Esophagus squamous epithelium (tissue), 5 donors: Measurements from ENCODE around the gene C6orf132. TPM values are rescaled to one million over a fixed set of nuclear protein-coding genes. Genes with fewer than 3 reads are reported as not detected.
A peak's percentile ranks its signal among the peaks of the same experiment; 100 is the strongest.

Experiments used
- DNase-seq: peaks from one replicate; lab custom pipeline; 2025; lab: John Stamatoyannopoulos, UW
- H3K27ac ChIP-seq, 4 donors: fragments of 200-600 bp; sonication (generic); one replicate each; pipeline ENCODE4 v1.5.1; 2016 to 2019; ENCODE audit warnings: mild to moderate bottlenecking in 1 of 4
- H3K27me3 ChIP-seq, 4 donors: fragments of 200-600 bp; sonication (generic); 1 replicate in 3 of 4; 2 replicates in 1 of 4; pipeline versions ENCODE4 v1.5.1 to v1.6.0; 2017 to 2021; ENCODE audit warnings: antibody characterized with exemption in 1 of 4
- H3K36me3 ChIP-seq, 3 donors: fragments of 200-600 bp; sonication (generic); one replicate each; pipeline ENCODE4 v1.5.1; 2016 to 2019
- H3K4me1 ChIP-seq, 3 donors: fragments of 200-600 bp; sonication (generic); one replicate each; pipeline ENCODE4 v1.5.1; 2017 to 2019
- H3K4me3 ChIP-seq, 4 donors: fragments of 200-600 bp; sonication (generic); 1 replicate in 3 of 4; 2 replicates in 1 of 4; pipeline ENCODE4 v1.5.1; 2016 to 2019; ENCODE audit warnings: mild to moderate bottlenecking in 2 of 4, moderate library complexity in 1 of 4
- H3K9me3 ChIP-seq, 3 donors: fragments of 200-600 bp; sonication (generic); one replicate each; pipeline ENCODE4 v1.5.1; 2016 to 2019
- CTCF ChIP-seq, 6 experiments: fragments of 450-650 bp in 4 of 6; fragments of 200-600 bp in 2 of 6; sonication (generic) in 2 of 6; IDR thresholded peaks; one replicate each; pipeline ENCODE4 v1.5.1; 2016 to 2019; ENCODE audit warnings: antibody characterized with exemption in 6 of 6, mild to moderate bottlenecking in 4 of 6, moderate library complexity in 4 of 6
- POLR2A ChIP-seq, 4 donors: fragments of 450-650 bp; IDR thresholded peaks; one replicate each; pipeline ENCODE4 v1.6.1; 2017; ENCODE audit warnings: antibody characterized with exemption in 4 of 4, mild to moderate bottlenecking in 4 of 4, moderate library complexity in 3 of 4
- WGBS, 2 donors: methylation state at CpG; one replicate each; pipeline ENCODE4 v1.1.5; 2018; 5-methylcytosine and 5-hydroxymethylcytosine counted together
- intact Hi-C: fragments of 100-400 bp; cut with DNase I; formaldehyde crosslinking; loops from one replicate; pipeline ENCODE4 v1.15.0; 2022
- total RNA-seq, 4 donors: library from RNA; depleted of rRNA; stranded (reverse); fragments of >200 nt; gene quantifications; one replicate each; pipeline ENCODE4 v1.1.0, GENCODE V29; 2016
- donor health status: DM: yes; HTN: yes; CAD: no.

The C6orf132 gene
- total RNA-seq, 4 donors from 2014 or later, result 87.8 to 254 (median 142) TPM

- H3K27ac ChIP-seq, result peak overlapping the region; percentile 28 to 65 (median 54)
- WGBS, 2 donors, result 32 to 42% methylated on average over 5 of the region's 5 CpGs
- peaks cover 8 to 54% (median 18%) of the 10 kb centered on the region in 3 donors for H3K4me1 ChIP-seq
- H3K36me3 ChIP-seq, result peaks cover 0 to 33% (median 4%) of the 10 kb centered on the region in 3 donors
- no peak overlapping the region for H3K4me3 ChIP-seq
- intact Hi-C loops, result no loop called here
- H3K27me3 ChIP-seq, result no peaks in the 10 kb centered on the region
- DNase-seq, result no peak
- no peaks in the 10 kb centered on the region for H3K9me3 ChIP-seq
- TF ChIP-seq POLR2A (IDR thresholded peaks at IDR 0.05), result no peak
- TF ChIP-seq CTCF (IDR thresholded peaks at IDR 0.05), result no peak
Measured at GRCh38 chr6:42113936-42114636, 28.3 kb downstream of the C6orf132 start.

GRCh38 chr6:42112351-42112750 is 30.1 kb downstream of the C6orf132 start:
- Histone ChIP-seq H3K27me3 (no peaks in the 10 kb centered on the region), H3K4me3 (no peak overlapping the region), H3K9me3 (no peaks in the 10 kb centered on the region), H3K4me1 (peaks cover 0 to 40% (median 6%) of the 10 kb centered on the region in 3 donors), H3K27ac (no peak overlapping the region), H3K36me3 (peaks cover 0 to 50% (median 7%) of the 10 kb centered on the region in 3 donors)
- WGBS, 2 donors, result 83 to 100% methylated on average over 1 of the region's 1 CpG
- DNase-seq, result no peak
- no peak for TF ChIP-seq POLR2A (IDR thresholded peaks at IDR 0.05)
- intact Hi-C loops, result no loop called here

- Histone ChIP-seq H3K4me3 (no peak overlapping the region), H3K4me1 (peaks cover 0 to 46% (median 6%) of the 10 kb centered on the region in 3 donors), H3K36me3 (peaks cover 0 to 67% (median 7%) of the 10 kb centered on the region in 3 donors), H3K27ac (no peak overlapping the region), H3K27me3 (peaks cover 0 to 6% (median 0%) of the 10 kb centered on the region in 4 donors), H3K9me3 (no peaks in the 10 kb centered on the region)
- no peak for DNase-seq
- intact Hi-C loops, result no loop called here
- TF ChIP-seq POLR2A (IDR thresholded peaks at IDR 0.05) (no peak), CTCF (IDR thresholded peaks at IDR 0.05) (no peak)
- WGBS, 2 donors, result 71 to 80% methylated on average over 3 of the region's 3 CpGs
Measured at GRCh38 chr6:42110683-42111082, 31.7 kb downstream of the C6orf132 start.

- no peak overlapping the region for H3K27ac ChIP-seq
- H3K4me3 ChIP-seq, result no peak overlapping the region
- H3K36me3 ChIP-seq, result peaks cover 2 to 91% (median 7%) of the 10 kb centered on the region in 3 donors
- no peak for TF ChIP-seq CTCF (IDR thresholded peaks at IDR 0.05)
- no peak for TF ChIP-seq POLR2A (IDR thresholded peaks at IDR 0.05)
- 94 to 100% methylated on average over 1 to 2 of the region's 2 CpGs for WGBS, 2 donors
- intact Hi-C loops, result no loop called here
- no peaks in the 10 kb centered on the region for H3K9me3 ChIP-seq
- no peak for DNase-seq
- H3K4me1 ChIP-seq, result peaks cover 6 to 48% (median 18%) of the 10 kb centered on the region in 3 donors
- H3K27me3 ChIP-seq, result peaks cover 0 to 6% (median 0%) of the 10 kb centered on the region in 4 donors
Measured at GRCh38 chr6:42108071-42108470, 34.3 kb downstream of the C6orf132 start.

- WGBS, 2 donors, result 72 to 73% methylated on average over 3 to 8 of the region's 19 CpGs
- TF ChIP-seq CTCF (IDR thresholded peaks at IDR 0.05), result no peak
- TF ChIP-seq POLR2A (IDR thresholded peaks at IDR 0.05), result no peak
- Histone ChIP-seq H3K27ac (peak overlapping the region in 1 of 4 donors; percentile 92), H3K27me3 (peaks cover 0 to 6% (median 0%) of the 10 kb centered on the region in 4 donors), H3K4me1 (peaks cover 18 to 63% (median 24%) of the 10 kb centered on the region in 3 donors), H3K4me3 (no peak overlapping the region), H3K9me3 (no peaks in the 10 kb centered on the region), H3K36me3 (peaks cover 7 to 79% (median 7%) of the 10 kb centered on the region in 3 donors)
- intact Hi-C loops, result no loop called here
- no peak for DNase-seq
Measured at GRCh38 chr6:42106112-42107023, 36.1 kb downstream of the C6orf132 start.
